Measurements from ENCODE around the gene SETD1A. TPM values are rescaled to one million over a fixed set of nuclear protein-coding genes. Genes with fewer than 3 reads are reported as not detected.
A peak's percentile ranks its signal among the peaks of the same experiment; 100 is the strongest.

SETD1A gene
- polyA plus RNA-seq, 1 donor (not counting 4 experiments of a cell fraction or from before 2014, with no cell fraction given), result 1.1 TPM

- Histone ChIP-seq H3K9me1 (ENCODE audit: control insufficient read depth, extremely low read depth, insufficient read depth, low read length) (no peaks in the 10 kb centered on the region), H3K9ac (ENCODE audit: control insufficient read depth, extremely low read depth, insufficient read depth, low read length) (peak overlapping the region; percentile 33), H3K4me2 (ENCODE audit: control insufficient read depth, extremely low read depth, insufficient read depth, low read depth, low read length) (peak overlapping the region; percentile 16), H3K4me3 (ENCODE audit: control insufficient read depth in 2 of 3, extremely low read depth in 1 of 3, insufficient read depth in 2 of 3, low read depth in 1 of 3, low read length in 3 of 3) (no peak overlapping the region), H3K27ac (ENCODE audit: control insufficient read depth, insufficient read depth, low read length) (peak overlapping the region; percentile 40), H3K27me3 (ENCODE audit: control insufficient read depth, extremely low read depth, insufficient read depth, low read length) (no peaks in the 10 kb centered on the region), H2AFZ (ENCODE audit: control insufficient read depth, low read length) (no peak overlapping the region), H4K20me1 (ENCODE audit: control insufficient read depth, extremely low read depth, insufficient read depth, low read length) (no peaks in the 10 kb centered on the region), H3K4me1 (ENCODE audit: control insufficient read depth, extremely low read depth, insufficient read depth, low read length) (peaks cover 21% of the 10 kb centered on the region), H3K79me2 (ENCODE audit: control insufficient read depth, insufficient read depth, low read length) (peaks cover 20% of the 10 kb centered on the region), H3K9me3 (ENCODE audit: control insufficient read depth, low read depth, low read length) (no peaks in the 10 kb centered on the region), H3K36me3 (ENCODE audit: control insufficient read depth in 2 of 2, extremely low read depth in 1 of 2, insufficient read depth in 2 of 2, low read length in 2 of 2) (peaks cover 13 to 30% of the 10 kb centered on the region in 2 experiments)
- FAIRE-seq (no peak), DNase-seq (ENCODE audit: low read depth, low spot score) (no peak)
- no peak for TF ChIP-seq EZH2 (IDR thresholded peaks at IDR 0.05; ENCODE audit: low read length)
- no peak for TF ChIP-seq CTCF (optimal IDR thresholded peaks at IDR 0.05 in 1 of 3, IDR thresholded peaks at IDR 0.05 in 1 of 3, conservative IDR thresholded peaks at IDR 0.05 in 1 of 3; ENCODE audit: extremely low read depth in 1 of 3, insufficient read depth in 2 of 3, low read length in 3 of 3)
- dilution Hi-C loops (cut with MboI; ENCODE audit: extremely low pct_ligation_motif_present, low sequenced_read_pairs), result no loop called here
Measured at GRCh38 chr16:30929167-30929566, 28.4 kb upstream of the SETD1A start.

- no peak for FAIRE-seq
- H3K9ac ChIP-seq (ENCODE audit: control insufficient read depth, extremely low read depth, insufficient read depth, low read length), result no peak overlapping the region
- peaks cover 15% of the 10 kb centered on the region for H3K4me1 ChIP-seq (ENCODE audit: control insufficient read depth, extremely low read depth, insufficient read depth, low read length)
- H3K4me2 ChIP-seq (ENCODE audit: control insufficient read depth, extremely low read depth, insufficient read depth, low read depth, low read length), result no peak overlapping the region
- H4K20me1 ChIP-seq (ENCODE audit: control insufficient read depth, extremely low read depth, insufficient read depth, low read length), result no peaks in the 10 kb centered on the region
- no peaks in the 10 kb centered on the region for H3K9me1 ChIP-seq (ENCODE audit: control insufficient read depth, extremely low read depth, insufficient read depth, low read length)
- no peak for TF ChIP-seq CTCF (optimal IDR thresholded peaks at IDR 0.05 in 1 of 3, IDR thresholded peaks at IDR 0.05 in 1 of 3, conservative IDR thresholded peaks at IDR 0.05 in 1 of 3; ENCODE audit: extremely low read depth in 1 of 3, insufficient read depth in 2 of 3, low read length in 3 of 3)
- TF ChIP-seq EZH2 (IDR thresholded peaks at IDR 0.05; ENCODE audit: low read length), result no peak
- no peaks in the 10 kb centered on the region for H3K9me3 ChIP-seq (ENCODE audit: control insufficient read depth, low read depth, low read length)
- H3K27ac ChIP-seq (ENCODE audit: control insufficient read depth, insufficient read depth, low read length), result no peak overlapping the region
- H3K4me3 ChIP-seq (ENCODE audit: control insufficient read depth in 2 of 3, extremely low read depth in 1 of 3, insufficient read depth in 2 of 3, low read depth in 1 of 3, low read length in 3 of 3), result no peak overlapping the region
- peaks cover 18 to 35% of the 10 kb centered on the region in 2 experiments for H3K36me3 ChIP-seq (ENCODE audit: control insufficient read depth in 2 of 2, extremely low read depth in 1 of 2, insufficient read depth in 2 of 2, low read length in 2 of 2)
- no peak for DNase-seq (ENCODE audit: low read depth, low spot score)
- dilution Hi-C loops (cut with MboI; ENCODE audit: extremely low pct_ligation_motif_present, low sequenced_read_pairs), result no loop called here
- H2AFZ ChIP-seq (ENCODE audit: control insufficient read depth, low read length), result no peak overlapping the region
- no peaks in the 10 kb centered on the region for H3K27me3 ChIP-seq (ENCODE audit: control insufficient read depth, extremely low read depth, insufficient read depth, low read length)
- peaks cover 15% of the 10 kb centered on the region for H3K79me2 ChIP-seq (ENCODE audit: control insufficient read depth, insufficient read depth, low read length)
Measured at GRCh38 chr16:30930160-30930571, 27.4 kb upstream of the SETD1A start.

All from keratinocyte (primary cell).